ENCODE measurements around the gene KCNAB3. TPM values are rescaled to one million over a fixed set of nuclear protein-coding genes. Genes with fewer than 3 reads are reported as not detected.
"Not testable (repeated sequence)": the region's sequence is repeated elsewhere in the genome, so short reads cannot be mapped to it uniquely, and the experiment has no call there.

Gene KCNAB3
- total RNA-seq, 4 donors from 2014 or later: 1.9 to 7.5 (median 2.4) TPM; not detected in 1

DNA sequence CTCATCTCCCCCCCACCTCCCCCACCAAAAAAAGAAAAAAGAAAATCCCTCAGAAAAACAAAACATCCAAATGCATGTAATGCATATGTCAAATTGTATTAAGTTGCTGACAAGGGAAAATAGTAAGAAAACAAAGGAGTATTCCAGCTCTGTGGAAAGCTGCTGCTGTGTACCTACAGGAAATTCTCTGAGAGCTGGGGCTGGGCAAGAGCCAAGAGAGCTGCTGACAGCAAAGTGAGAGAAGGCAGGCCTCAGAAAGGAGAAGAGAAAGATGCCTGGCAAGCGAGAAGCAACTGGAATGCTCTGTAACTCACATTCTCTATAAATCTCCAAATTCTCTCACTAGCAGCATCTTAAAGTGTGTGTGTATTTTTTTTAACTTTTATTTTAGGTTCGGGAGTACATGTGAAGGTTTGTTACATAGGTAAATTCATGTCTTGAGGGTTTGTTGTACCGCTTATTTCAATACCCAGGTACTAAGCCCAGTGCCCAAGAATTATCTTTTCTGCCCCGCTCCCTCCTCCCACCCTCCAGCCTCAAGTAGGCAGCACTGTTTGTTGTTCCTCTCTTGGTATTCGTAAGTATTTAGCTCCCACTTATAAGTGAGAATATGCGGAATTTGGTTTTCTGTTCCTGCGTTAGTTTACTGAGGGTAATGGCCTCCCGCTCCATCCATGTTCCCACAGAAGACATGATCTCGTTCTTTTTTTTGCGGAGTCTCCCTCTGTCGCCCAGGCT is 26.7 kb upstream of the KCNAB3 start:
- 76% methylated on average over 11 of the region's 11 CpGs for WGBS
- Histone ChIP-seq H3K4me1 (no peaks in the 10 kb centered on the region), H3K9me3 (no peaks in the 10 kb centered on the region), H3K27me3 (peaks cover 7% of the 10 kb centered on the region), H3K4me3 (no peak overlapping the region), H3K27ac (no peak overlapping the region), H3K36me3 (peaks cover 2% of the 10 kb centered on the region)
- no peak for TF ChIP-seq EP300 (IDR thresholded peaks at IDR 0.05)
- DNase-seq (ENCODE audit: low spot score in 2 of 2): no peak

GRCh38 chr17:7955414-7956227 is 26.0 kb upstream of the KCNAB3 start:
- no peaks in the 10 kb centered on the region for H3K9me3 ChIP-seq
- no peak overlapping the region for H3K4me3 ChIP-seq
- no peaks in the 10 kb centered on the region for H3K4me1 ChIP-seq
- H3K27me3 ChIP-seq: peaks cover 3% of the 10 kb centered on the region
- no peak for DNase-seq (ENCODE audit: low spot score in 2 of 2)
- TF ChIP-seq CTCF (IDR thresholded peaks at IDR 0.05) (no peak), EP300 (IDR thresholded peaks at IDR 0.05) (no peak), POLR2A (IDR thresholded peaks at IDR 0.05) (no peak), POLR2AphosphoS5 (IDR thresholded peaks at IDR 0.05) (no peak)
- WGBS: 58% methylated on average over 13 of the region's 13 CpGs
- H3K36me3 ChIP-seq: peaks cover 2% of the 10 kb centered on the region
- H3K27ac ChIP-seq: no peak overlapping the region

DNA sequence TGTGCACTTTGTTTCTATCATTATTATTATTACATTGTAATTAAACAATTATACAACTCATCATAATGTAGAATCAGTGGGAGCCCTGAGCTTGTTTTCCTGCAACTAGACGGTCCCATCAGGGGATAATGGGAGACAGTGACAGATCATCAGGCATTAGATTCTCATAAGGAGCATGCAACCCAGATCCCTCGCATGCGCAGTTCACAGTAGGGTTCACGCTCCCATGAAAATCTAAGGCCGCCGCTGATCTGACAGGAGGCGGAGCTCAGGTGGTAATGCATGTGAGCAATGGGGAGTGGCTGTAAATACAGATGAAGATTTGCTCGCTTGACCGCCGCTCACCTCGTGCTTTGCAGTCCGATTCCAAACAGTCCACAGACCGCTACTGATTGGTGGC is 23.6 kb upstream of the KCNAB3 start:
- DNase-seq (ENCODE audit: low spot score in 2 of 2); H3K27ac ChIP-seq; H3K27me3 ChIP-seq; H3K9me3 ChIP-seq; H3K4me3 ChIP-seq; H3K4me1 ChIP-seq: not testable (repeated sequence)
- WGBS: 97% methylated on average over 13 of the region's 13 CpGs
- H3K36me3 ChIP-seq: peaks cover 22% of the 10 kb centered on the region

- no peak overlapping the region for H3K4me3 ChIP-seq
- no peaks in the 10 kb centered on the region for H3K27me3 ChIP-seq
- peaks cover 42% of the 10 kb centered on the region for H3K36me3 ChIP-seq
- no peak overlapping the region for H3K27ac ChIP-seq
- TF ChIP-seq CTCF (IDR thresholded peaks at IDR 0.05) (no peak), EP300 (IDR thresholded peaks at IDR 0.05) (no peak), POLR2AphosphoS5 (IDR thresholded peaks at IDR 0.05) (no peak)
- no peaks in the 10 kb centered on the region for H3K4me1 ChIP-seq
- no peak for DNase-seq (ENCODE audit: low spot score in 2 of 2)
- WGBS: 69% methylated on average over 5 of the region's 5 CpGs
- no peaks in the 10 kb centered on the region for H3K9me3 ChIP-seq
Measured at GRCh38 chr17:7951143-7951792, 21.6 kb upstream of the KCNAB3 start.

GRCh38 chr17:7950578-7950977 is 20.9 kb upstream of the KCNAB3 start:
- Histone ChIP-seq H3K4me1 (no peaks in the 10 kb centered on the region), H3K4me3 (no peak overlapping the region), H3K27me3 (no peaks in the 10 kb centered on the region), H3K9me3 (no peaks in the 10 kb centered on the region), H3K36me3 (peaks cover 49% of the 10 kb centered on the region), H3K27ac (no peak overlapping the region)
- DNase-seq (ENCODE audit: low spot score in 2 of 2): no peak
- TF ChIP-seq EP300 (IDR thresholded peaks at IDR 0.05): no peak
- no peak for TF ChIP-seq POLR2AphosphoS5 (IDR thresholded peaks at IDR 0.05)
- TF ChIP-seq POLR2A (IDR thresholded peaks at IDR 0.05): no peak
- TF ChIP-seq CTCF (IDR thresholded peaks at IDR 0.05): no peak
- 54% methylated on average over 3 of the region's 3 CpGs for WGBS

DNA sequence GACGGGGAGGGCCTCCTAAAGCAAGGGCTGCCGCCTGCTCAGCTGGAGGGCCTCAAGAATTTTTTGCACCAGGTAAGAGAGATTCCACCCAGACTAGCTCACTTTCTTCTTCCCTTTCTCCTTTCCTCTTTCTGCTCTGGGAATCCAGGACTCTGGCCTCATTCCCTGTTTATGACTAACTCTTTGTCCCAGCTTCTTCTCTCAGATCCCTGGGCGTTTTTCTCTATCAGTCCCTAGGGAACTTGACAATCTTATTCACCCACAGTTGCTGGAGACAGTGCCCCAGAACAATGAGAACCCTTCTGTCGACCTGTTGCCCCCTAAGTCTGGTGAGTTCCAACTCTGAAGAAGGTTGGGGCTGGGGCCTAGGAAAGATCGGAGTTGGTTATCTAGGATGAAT is 18.0 kb upstream of the KCNAB3 start:
- no peak for TF ChIP-seq POLR2A (IDR thresholded peaks at IDR 0.05)
- no peak for TF ChIP-seq CTCF (IDR thresholded peaks at IDR 0.05)
- no peak for TF ChIP-seq EP300 (IDR thresholded peaks at IDR 0.05)
- TF ChIP-seq POLR2AphosphoS5 (IDR thresholded peaks at IDR 0.05): no peak
- Histone ChIP-seq H3K27ac (no peak overlapping the region), H3K36me3 (peaks cover 75% of the 10 kb centered on the region), H3K4me1 (no peaks in the 10 kb centered on the region), H3K4me3 (no peak overlapping the region), H3K9me3 (no peaks in the 10 kb centered on the region), H3K27me3 (no peaks in the 10 kb centered on the region)
- no peak for DNase-seq (ENCODE audit: low spot score in 2 of 2)
- 82% methylated on average over 5 of the region's 5 CpGs for WGBS

Measured in suprapubic skin (tissue), 4 donors.